Measurements from ENCODE around the gene BEND7. TPM values are rescaled to one million over a fixed set of nuclear protein-coding genes. Genes with fewer than 3 reads are reported as not detected.
A peak's percentile ranks its signal among the peaks of the same experiment; 100 is the strongest.

Gene BEND7
- total and polyA plus RNA-seq, 2 of the 13 experiments (the other 11 are each of a cell fraction or from before 2014, with no cell fraction given): 14.1 to 17.1 TPM

- no peak for TF ChIP-seq ZSCAN21 (CRISPR knock-in tag; IDR thresholded peaks at IDR 0.05; ENCODE audit: borderline replicate concordance)
- TF ChIP-seq FOXC1 (CRISPR knock-in tag; IDR thresholded peaks at IDR 0.05; ENCODE audit: borderline replicate concordance): no peak
- TF ChIP-seq ZFP37 (CRISPR knock-in tag; IDR thresholded peaks at IDR 0.05; ENCODE audit: borderline replicate concordance): no peak
- TF ChIP-seq NRL (CRISPR knock-in tag; IDR thresholded peaks at IDR 0.05; ENCODE audit: borderline replicate concordance): no peak
- peak; percentile 67; the same call in 1 of the 2 replicates for TF ChIP-seq KDM5B (CRISPR knock-in tag; IDR thresholded peaks at IDR 0.05; ENCODE audit: borderline replicate concordance)
- TF ChIP-seq ZNF44 (CRISPR knock-in tag; IDR thresholded peaks at IDR 0.05): no peak
- TF ChIP-seq LRRFIP1 (CRISPR knock-in tag; conservative IDR thresholded peaks at IDR 0.05): no peak
- TF ChIP-seq SOX5 (CRISPR knock-in tag; IDR thresholded peaks at IDR 0.05; ENCODE audit: borderline replicate concordance): no peak
- TF ChIP-seq USF2 (IDR thresholded peaks at IDR 0.05; ENCODE audit: low read depth, low read length): no peak
- TF ChIP-seq USF2 (CRISPR knock-in tag; IDR thresholded peaks at IDR 0.05; ENCODE audit: borderline replicate concordance): no peak
- no peak for TF ChIP-seq SRSF9 (IDR thresholded peaks at IDR 0.05; ENCODE audit: borderline replicate concordance, insufficient read depth, low read depth, low read length, poor library complexity, severe bottlenecking)
- TF ChIP-seq HMGXB4 (CRISPR knock-in tag; IDR thresholded peaks at IDR 0.05; ENCODE audit: borderline replicate concordance in 1 of 2, low read depth in 1 of 2): peak; percentile 19 to 26; a peak in 1 of 4 replicates
- TF ChIP-seq ZSCAN9 (CRISPR knock-in tag; IDR thresholded peaks at IDR 0.05; ENCODE audit: borderline replicate concordance): no peak
- TF ChIP-seq ZNF713 (CRISPR knock-in tag; IDR thresholded peaks at IDR 0.05): no peak
- no peak for TF ChIP-seq MATR3 (CRISPR knock-in tag; IDR thresholded peaks at IDR 0.05)
- peak; percentile 58 for TF ChIP-seq ZFX (CRISPR knock-in tag; IDR thresholded peaks at IDR 0.05; ENCODE audit: low read depth)
- no peak for TF ChIP-seq ZKSCAN1 (IDR thresholded peaks at IDR 0.05; ENCODE audit: low read length)
- TF ChIP-seq ZNF317 (CRISPR knock-in tag; IDR thresholded peaks at IDR 0.05): 0 out of 2 replicates have a peak, but pooled peaks have one; percentile 28
These were observed at the start of gene BEND7 (continued) for GRCh38 chr10:13528875-13529713.

Measured in HepG2 (cell line).